Upper lobe of left lung (tissue), 6 donors: ENCODE data around the gene IDUA. TPM values are rescaled to one million over a fixed set of nuclear protein-coding genes. Genes with fewer than 3 reads are reported as not detected.

ENCODE experiments used
- ATAC-seq, 2 donors: fragments of 200-7000 bp; cut with Tn5 transposase; one replicate each; pipeline ENCODE4 v1.9.1; 2022; ENCODE audit warnings: mild to moderate bottlenecking in 2 of 2, moderate library complexity in 2 of 2; ENCODE audit not compliant: low FRiP score in 2 of 2
- DNase-seq, 2 donors: peaks; one replicate each; pipeline ENCODE4 v3.0.0-alpha.2; 2019 to 2020
- H3K27ac ChIP-seq, 4 donors: fragments of 200-600 bp; sonication (generic); one replicate each; pipeline ENCODE4 v1.5.1; 2016 to 2019
- H3K27me3 ChIP-seq, 4 donors: fragments of 200-600 bp; sonication (generic); one replicate each; pipeline ENCODE4 v1.5.1; 2017 to 2019
- H3K36me3 ChIP-seq, 4 donors: fragments of 200-600 bp; sonication (generic); one replicate each; pipeline ENCODE4 v1.5.1; 2016 to 2019
- H3K4me1 ChIP-seq, 4 donors: fragments of 200-600 bp; sonication (generic); one replicate each; pipeline ENCODE4 v1.5.1; 2018 to 2019
- H3K4me3 ChIP-seq, 4 donors: fragments of 200-600 bp; sonication (generic); one replicate each; pipeline ENCODE4 v1.5.1; 2017 to 2019; ENCODE audit warnings: mild to moderate bottlenecking in 2 of 4, moderate library complexity in 1 of 4
- H3K9me3 ChIP-seq, 4 donors: fragments of 200-600 bp; sonication (generic); one replicate each; pipeline ENCODE4 v1.5.1; 2018 to 2019
- CTCF ChIP-seq, 6 experiments: fragments of 450-650 bp in 4 of 6; fragments of 200-600 bp in 2 of 6; sonication (generic) in 2 of 6; IDR thresholded peaks; one replicate each; pipeline ENCODE4 v1.5.1; 2016 to 2019; ENCODE audit warnings: antibody characterized with exemption in 6 of 6
- EP300 ChIP-seq, 4 donors: sonication (generic); formaldehyde crosslinking; IDR thresholded peaks; one replicate each; pipeline ENCODE4 v1.5.1; 2017; ENCODE audit warnings: antibody characterized with exemption in 4 of 4, control low read depth in 2 of 4
- POLR2A ChIP-seq, 4 donors: fragments of 450-650 bp; IDR thresholded peaks; one replicate each; pipeline ENCODE4 v1.5.1; 2016 to 2017; ENCODE audit warnings: antibody characterized with exemption in 4 of 4, mild to moderate bottlenecking in 2 of 4
- POLR2AphosphoS5 ChIP-seq, 2 donors: sonication (generic); formaldehyde crosslinking; IDR thresholded peaks; one replicate each; pipeline ENCODE4 v1.5.1; 2017; ENCODE audit warnings: antibody characterized with exemption in 2 of 2
- WGBS, 2 donors: methylation state at CpG; one replicate each; pipeline ENCODE4 v1.1.5; 2017 to 2018; 5-methylcytosine and 5-hydroxymethylcytosine counted together
- total RNA-seq, 6 donors: library from RNA; depleted of rRNA in 4 of 6; stranded (reverse); fragments of >200 nt in 4 of 6; gene quantifications; one replicate each; pipeline versions ENCODE4 v1.1.0 to v1.2.1, GENCODE V29; 2016 to 2021
- donor health status: DM: no; HTN: no; CAD: no; lungs with moderate emphysema.
- donor health status: DM: no; HTN: yes; CAD: no; lungs with severe emphysema.

Gene IDUA
- total RNA-seq, 6 donors from 2014 or later = 13.5 to 152 (median 55.9) TPM

- no peaks in the 10 kb centered on the region for H3K27me3 ChIP-seq
- WGBS, 2 donors = 98 to 99% methylated on average over 13 of the region's 13 CpGs
- no peak overlapping the region for H3K27ac ChIP-seq
- ATAC-seq (no peak), DNase-seq (peak in 1 of 2 donors; percentile 9)
- no peak overlapping the region for H3K4me3 ChIP-seq
- no peaks in the 10 kb centered on the region for H3K9me3 ChIP-seq
- H3K36me3 ChIP-seq = peaks cover 0 to 61% (median 33%) of the 10 kb centered on the region in 4 donors
- no peak for TF ChIP-seq EP300 (IDR thresholded peaks at IDR 0.05)
- TF ChIP-seq POLR2AphosphoS5 (IDR thresholded peaks at IDR 0.05) = no peak
- no peak for TF ChIP-seq POLR2A (IDR thresholded peaks at IDR 0.05)
- no peak for TF ChIP-seq CTCF (IDR thresholded peaks at IDR 0.05)
- no peaks in the 10 kb centered on the region for H3K4me1 ChIP-seq
Observed at GRCh38 chr4:953574-953915, 33.3 kb upstream of the IDUA start.

GRCh38 chr4:954211-955020 lies 32.4 kb upstream of the IDUA start:
- no peak overlapping the region for H3K4me3 ChIP-seq
- no peaks in the 10 kb centered on the region for H3K27me3 ChIP-seq
- DNase-seq (peak in 1 of 2 donors; percentile 11), ATAC-seq (no peak)
- H3K9me3 ChIP-seq = no peaks in the 10 kb centered on the region
- TF ChIP-seq POLR2AphosphoS5 (IDR thresholded peaks at IDR 0.05) = no peak
- no peak for TF ChIP-seq CTCF (IDR thresholded peaks at IDR 0.05)
- no peak for TF ChIP-seq POLR2A (IDR thresholded peaks at IDR 0.05)
- TF ChIP-seq EP300 (IDR thresholded peaks at IDR 0.05) = no peak
- no peak overlapping the region for H3K27ac ChIP-seq
- H3K36me3 ChIP-seq = peaks cover 0 to 67% (median 37%) of the 10 kb centered on the region in 4 donors
- 89 to 92% methylated on average over 17 of the region's 17 CpGs for WGBS, 2 donors
- no peaks in the 10 kb centered on the region for H3K4me1 ChIP-seq

- Histone ChIP-seq H3K4me3 (no peak overlapping the region), H3K27me3 (no peaks in the 10 kb centered on the region), H3K36me3 (peaks cover 0 to 74% (median 40%) of the 10 kb centered on the region in 4 donors), H3K9me3 (no peaks in the 10 kb centered on the region), H3K4me1 (no peaks in the 10 kb centered on the region), H3K27ac (no peak overlapping the region)
- TF ChIP-seq EP300 (IDR thresholded peaks at IDR 0.05) = no peak
- no peak for TF ChIP-seq POLR2AphosphoS5 (IDR thresholded peaks at IDR 0.05)
- TF ChIP-seq CTCF (IDR thresholded peaks at IDR 0.05) = no peak
- no peak for TF ChIP-seq POLR2A (IDR thresholded peaks at IDR 0.05)
- ATAC-seq (no peak), DNase-seq (peak in 1 of 2 donors; percentile 69)
- WGBS, 2 donors = 95 to 97% methylated on average over 27 to 32 of the region's 33 CpGs
Observed at GRCh38 chr4:955161-955921, 31.5 kb upstream of the IDUA start.

DNA sequence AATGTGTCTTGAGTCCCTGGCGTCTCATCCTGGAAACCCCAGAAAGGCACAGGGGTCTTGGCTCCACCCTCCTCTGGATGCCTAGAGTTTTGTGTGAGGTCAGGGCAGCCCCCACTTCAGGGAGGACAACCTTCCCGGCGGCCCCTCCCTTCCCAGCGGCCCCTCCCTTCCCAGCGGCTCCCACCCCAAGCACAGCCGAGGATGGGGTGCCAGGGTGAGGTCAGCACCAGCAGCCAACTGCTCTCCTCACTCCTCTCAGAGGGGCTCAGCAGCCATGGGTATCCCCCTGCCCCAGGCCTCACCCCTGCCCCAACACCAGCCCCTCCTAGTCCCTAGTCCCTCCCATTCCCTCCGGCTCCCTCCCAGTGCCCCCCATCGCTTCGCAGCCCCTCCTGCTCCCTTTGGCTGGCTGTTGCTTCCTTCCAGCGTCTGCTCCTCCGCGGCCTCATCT lies 30.9 kb upstream of the IDUA start:
- DNase-seq (peak in 1 of 2 donors; percentile 36), ATAC-seq (no peak)
- peaks cover 0 to 80% (median 43%) of the 10 kb centered on the region in 4 donors for H3K36me3 ChIP-seq
- 80 to 84% methylated on average over 11 of the region's 12 CpGs for WGBS, 2 donors
- no peak for TF ChIP-seq POLR2AphosphoS5 (IDR thresholded peaks at IDR 0.05)
- TF ChIP-seq POLR2A (IDR thresholded peaks at IDR 0.05) = no peak
- TF ChIP-seq EP300 (IDR thresholded peaks at IDR 0.05) = no peak
- no peak for TF ChIP-seq CTCF (IDR thresholded peaks at IDR 0.05)
- H3K4me3 ChIP-seq = no peak overlapping the region
- no peaks in the 10 kb centered on the region for H3K27me3 ChIP-seq
- H3K27ac ChIP-seq = no peak overlapping the region
- no peaks in the 10 kb centered on the region for H3K9me3 ChIP-seq
- no peaks in the 10 kb centered on the region for H3K4me1 ChIP-seq
